ENCODE results near the gene ARFRP1. TPM values are rescaled to one million over a fixed set of nuclear protein-coding genes. Genes with fewer than 3 reads are reported as not detected.

ARFRP1 gene
- total and polyA plus RNA-seq, 2 of the 13 experiments (the other 11 are each of a cell fraction or from before 2014, with no cell fraction given): 32.0 to 51.1 TPM

- TF ChIP-seq CAMTA2 (CRISPR knock-in tag; IDR thresholded peaks at IDR 0.05; ENCODE audit: borderline replicate concordance) (0 out of 2 replicates have a peak, but pooled peaks have one; percentile 8), JUNB (CRISPR knock-in tag; IDR thresholded peaks at IDR 0.05; ENCODE audit: borderline replicate concordance) (no peak), PHF21A (CRISPR knock-in tag; IDR thresholded peaks at IDR 0.05) (no peak), NR2F2 (IDR thresholded peaks at IDR 0.05; ENCODE audit: borderline replicate concordance, low read depth) (no peak), HNRNPH1 (optimal IDR thresholded peaks at IDR 0.05; ENCODE audit: low read depth, low read length) (no peak), TOPORS (CRISPR knock-in tag; IDR thresholded peaks at IDR 0.05) (no peak), ZNF10 (CRISPR knock-in tag; IDR thresholded peaks at IDR 0.05; ENCODE audit: borderline replicate concordance, low read depth) (no peak), ZNF24 (IDR thresholded peaks at IDR 0.05) (no peak), RFX5 (IDR thresholded peaks at IDR 0.05; ENCODE audit: low read depth, low read length) (no peak), THAP8 (CRISPR knock-in tag; IDR thresholded peaks at IDR 0.05; ENCODE audit: borderline replicate concordance) (no peak), PAXIP1 (CRISPR knock-in tag; conservative IDR thresholded peaks at IDR 0.05) (peak; percentile 70), TCF7L2 (IDR thresholded peaks at IDR 0.05; ENCODE audit: low read depth, low read length) (no peak), KMT2A (CRISPR knock-in tag; IDR thresholded peaks at IDR 0.05) (no peak; the same call in 1 of the 2 replicates), AKAP8 (CRISPR knock-in tag; IDR thresholded peaks at IDR 0.05) (no peak), ZNF782 (CRISPR knock-in tag; IDR thresholded peaks at IDR 0.05; ENCODE audit: borderline replicate concordance) (no peak), ZNF841 (CRISPR knock-in tag; IDR thresholded peaks at IDR 0.05; ENCODE audit: borderline replicate concordance) (no peak), ELK4 (CRISPR knock-in tag; IDR thresholded peaks at IDR 0.05; ENCODE audit: borderline replicate concordance) (no peak), KDM5A (IDR thresholded peaks at IDR 0.05; ENCODE audit: borderline replicate concordance, low read length) (no peak), BRF2 (CRISPR knock-in tag; IDR thresholded peaks at IDR 0.05) (no peak), KMT2B (CRISPR knock-in tag; IDR thresholded peaks at IDR 0.05) (no peak), ARNT (IDR thresholded peaks at IDR 0.05) (no peak), ZMYM3 (CRISPR knock-in tag; IDR thresholded peaks at IDR 0.05) (0 out of 2 replicates have a peak, but pooled peaks have one; percentile 6), ELF4 (CRISPR knock-in tag; IDR thresholded peaks at IDR 0.05; ENCODE audit: borderline replicate concordance) (no peak), ADNP (CRISPR knock-in tag; IDR thresholded peaks at IDR 0.05) (no peak), CBFB (CRISPR knock-in tag; IDR thresholded peaks at IDR 0.05) (no peak)
Measured at GRCh38 chr20:63745961-63746731, 38.4 kb upstream of the ARFRP1 start (continued).
